H1 (cell line): Measurements from ENCODE around the gene KCNT1. TPM values are rescaled to one million over a fixed set of nuclear protein-coding genes. Genes with fewer than 3 reads are reported as not detected.

ENCODE experiments used
- CTCF ChIA-PET: fragments of 300-600 bp; sonication (Branson Sonifier 250); formaldehyde crosslinking; loops from one replicate; lab custom pipeline; 2021; ENCODE audit not compliant: partially characterized antibody; lab: Charles Lee
- POLR2A ChIA-PET: fragments of 300-600 bp; sonication (Branson Sonifier 250); formaldehyde crosslinking; loops from one replicate; lab custom pipeline; 2021; ENCODE audit warnings: inconsistent platforms; ENCODE audit not compliant: partially characterized antibody; lab: Charles Lee
- DNase-seq, 2 experiments: peaks; one replicate each; pipeline versions ENCODE4 v3.0.0 to v3.0.0-alpha.2; 2010 to 2022; ENCODE audit warnings: low spot score in 2 of 2, low read depth in 1 of 2, mixed read lengths in 1 of 2
- FAIRE-seq: peaks from 2 replicates; lab custom pipeline; 2011; peaks lifted over from hg19 to GRCh38; lab: Jason Lieb, UNC
- H2AFZ ChIP-seq: 2 replicates; pipeline ENCODE4 v1.8.1; 2012; ENCODE audit warnings: low read length, inconsistent platforms
- H2AK5ac ChIP-seq: 2 replicates; pipeline ENCODE4 v1.6.1; 2013; ENCODE audit warnings: low read depth, low read length
- H2BK120ac ChIP-seq: replicated peaks from 2 replicates; pipeline ENCODE3; 2013; ENCODE audit warnings: low read depth, low read length, inconsistent platforms
- H2BK12ac ChIP-seq: 2 replicates; pipeline ENCODE4 v1.6.1; 2013; ENCODE audit warnings: low read depth, low read length
- H2BK15ac ChIP-seq: 2 replicates; pipeline ENCODE4 v1.6.1; 2013; ENCODE audit warnings: low read length
- H2BK20ac ChIP-seq: 2 replicates; pipeline ENCODE4 v1.6.1; 2013; ENCODE audit warnings: low read length
- H2BK5ac ChIP-seq: 2 replicates; pipeline ENCODE4 v1.6.1; 2013; ENCODE audit warnings: low read depth, low read length
- H3K14ac ChIP-seq: 2 replicates; pipeline ENCODE4 v1.6.1; 2013; ENCODE audit warnings: inconsistent platforms; ENCODE audit not compliant: insufficient read length
- H3K18ac ChIP-seq: 2 replicates; pipeline ENCODE4 v1.6.1; 2013; ENCODE audit warnings: low read length; ENCODE audit errors: extremely low read depth
- H3K23ac ChIP-seq: 2 replicates; pipeline ENCODE4 v1.6.1; 2013; ENCODE audit warnings: inconsistent platforms; ENCODE audit not compliant: insufficient read length
- H3K23me2 ChIP-seq: 2 replicates; pipeline ENCODE4 v1.6.1; 2013; ENCODE audit warnings: low read depth, low read length
- H3K27ac ChIP-seq: 2 replicates; pipeline ENCODE4 v1.6.1; 2011; ENCODE audit warnings: low read depth, low read length, inconsistent platforms
- H3K27me3 ChIP-seq, 4 experiments: replicated peaks in 1 of 4; 1 replicate in 1 of 4; 2 replicates in 3 of 4; pipeline versions ENCODE4 v1.6.1 to v1.8.1; 2011 to 2013; ENCODE audit warnings: low read length in 3 of 4, mild to moderate bottlenecking in 3 of 4, inconsistent platforms in 2 of 4, mixed read lengths in 2 of 4, moderate library complexity in 1 of 4; ENCODE audit not compliant: control insufficient read depth in 3 of 4, insufficient read depth in 3 of 4; ENCODE audit errors: extremely low read depth in 1 of 4
- H3K36me3 ChIP-seq, 4 experiments: 2 replicates each; pipeline versions ENCODE4 v1.6.1 to v1.8.1; 2011 to 2013; ENCODE audit warnings: mild to moderate bottlenecking in 4 of 4, low read length in 3 of 4, moderate library complexity in 2 of 4, control low read depth in 1 of 4, inconsistent platforms in 1 of 4; ENCODE audit not compliant: insufficient read depth in 4 of 4, control insufficient read depth in 2 of 4
- H3K4ac ChIP-seq: replicated peaks from 2 replicates; pipeline ENCODE3; 2013; ENCODE audit warnings: low read length, low read depth, mixed read lengths, inconsistent platforms; ENCODE audit not compliant: insufficient read length
- H3K4me1 ChIP-seq, 4 experiments: replicated peaks in 1 of 4; 1 replicate in 1 of 4; 2 replicates in 3 of 4; pipeline versions ENCODE4 v1.6.1 to v1.8.1; 2011 to 2013; ENCODE audit warnings: low read length in 3 of 4, inconsistent platforms in 2 of 4, mixed read lengths in 1 of 4; ENCODE audit not compliant: insufficient read depth in 4 of 4, control insufficient read depth in 3 of 4
- H3K4me2 ChIP-seq, 2 experiments: 2 replicates each; pipeline versions ENCODE4 v1.6.1 to v1.8.1; 2011 to 2013; ENCODE audit warnings: low read depth in 2 of 2, low read length in 2 of 2, control low read depth in 1 of 2, inconsistent platforms in 1 of 2, mild to moderate bottlenecking in 1 of 2; ENCODE audit not compliant: insufficient read depth in 1 of 2
- H3K4me3 ChIP-seq, 4 experiments: fragments of 200-600, 300-600 bp in 1 of 4; sonication (generic), shearing (Covaris generic), sonication (Bioruptor Twin) in 1 of 4; 2 replicates each; pipeline versions ENCODE4 v1.5.1 to v1.8.1; 2011 to 2016; ENCODE audit warnings: low read length in 4 of 4, low read depth in 3 of 4, control low read depth in 2 of 4, inconsistent platforms in 2 of 4, mild to moderate bottlenecking in 2 of 4, mixed read lengths in 1 of 4, moderate library complexity in 1 of 4; ENCODE audit not compliant: insufficient read depth in 2 of 4; ENCODE audit errors: extremely low read depth in 1 of 4
- H3K56ac ChIP-seq: replicated peaks from 2 replicates; pipeline ENCODE3; 2013; ENCODE audit warnings: low read depth, mild to moderate bottlenecking, mixed read lengths, low read length, inconsistent platforms; ENCODE audit not compliant: insufficient read length
- H3K79me1 ChIP-seq: 2 replicates; pipeline ENCODE4 v1.6.1; 2013; ENCODE audit warnings: low read depth, low read length, control low read depth
- H3K79me2 ChIP-seq, 2 experiments: 2 replicates each; pipeline versions ENCODE4 v1.6.1 to v1.8.1; 2012 to 2013; ENCODE audit warnings: low read length in 2 of 2, mild to moderate bottlenecking in 2 of 2, inconsistent platforms in 1 of 2; ENCODE audit not compliant: insufficient read depth in 2 of 2, control insufficient read depth in 1 of 2
- H3K9ac ChIP-seq, 4 experiments: replicated peaks in 1 of 4; 1 replicate in 1 of 4; 2 replicates in 3 of 4; pipeline versions ENCODE4 v1.6.1 to v1.8.1; 2011 to 2013; ENCODE audit warnings: low read depth in 3 of 4, low read length in 3 of 4, control low read depth in 2 of 4, mild to moderate bottlenecking in 2 of 4, moderate library complexity in 2 of 4, inconsistent platforms in 1 of 4; ENCODE audit errors: extremely low read depth in 1 of 4
- H3K9me3 ChIP-seq, 2 experiments: 2 replicates each; pipeline versions ENCODE4 v1.6.1 to v1.8.1; 2012 to 2013; ENCODE audit warnings: mild to moderate bottlenecking in 2 of 2, moderate library complexity in 2 of 2, control low read depth in 1 of 2, inconsistent platforms in 1 of 2, low read depth in 1 of 2, low read length in 1 of 2, mixed read lengths in 1 of 2; ENCODE audit not compliant: insufficient read depth in 2 of 2
- H4K20me1 ChIP-seq, 2 experiments: replicated peaks in 1 of 2; 2 replicates each; pipeline versions ENCODE3 to v1.8.1; 2011 to 2013; ENCODE audit warnings: inconsistent platforms in 2 of 2, low read length in 2 of 2, mild to moderate bottlenecking in 1 of 2; ENCODE audit not compliant: insufficient read depth in 2 of 2, control insufficient read depth in 1 of 2
- H4K5ac ChIP-seq: 2 replicates; pipeline ENCODE4 v1.6.1; 2013; ENCODE audit warnings: low read length, low read depth, mixed read lengths, inconsistent platforms; ENCODE audit not compliant: insufficient read length
- H4K8ac ChIP-seq: 2 replicates; pipeline ENCODE4 v1.8.0; 2013; ENCODE audit warnings: mild to moderate bottlenecking, moderate library complexity, low read length, inconsistent platforms; ENCODE audit not compliant: insufficient read depth; ENCODE audit errors: extremely low read depth
- H4K91ac ChIP-seq: replicated peaks from 2 replicates; pipeline ENCODE3; 2013; ENCODE audit warnings: low read length, mixed read lengths, inconsistent platforms; ENCODE audit not compliant: insufficient read length
- CHD2 ChIP-seq: IDR thresholded peaks from 2 replicates; pipeline ENCODE4 v1.6.1; 2012; ENCODE audit warnings: low read length, improper control_type of control experiment
- E2F6 ChIP-seq: IDR thresholded peaks from 2 replicates; pipeline ENCODE4 v1.6.1; 2012; ENCODE audit warnings: inconsistent platforms
- HDAC2 ChIP-seq, 2 experiments: fragments of 300-600 bp in 1 of 2; sonication (generic) in 1 of 2; IDR thresholded peaks; 2 replicates each; pipeline ENCODE4 v1.6.1; 2011 to 2012; ENCODE audit warnings: low read depth in 2 of 2, low read length in 2 of 2, mild to moderate bottlenecking in 2 of 2, moderate library complexity in 2 of 2, borderline replicate concordance in 1 of 2, inconsistent platforms in 1 of 2
- JUN ChIP-seq: IDR thresholded peaks from 2 replicates; pipeline ENCODE4 v1.6.1; 2011; ENCODE audit warnings: low read depth, mild to moderate bottlenecking, improper control_type of control experiment, low read length
- KDM4A ChIP-seq: IDR thresholded peaks from one replicate; pipeline ENCODE4 v1.7.1; 2012; ENCODE audit warnings: low read depth, mild to moderate bottlenecking, moderate library complexity, low read length, inconsistent platforms; ENCODE audit not compliant: severe bottlenecking
- MAX ChIP-seq: IDR thresholded peaks from 2 replicates; pipeline ENCODE4 v1.6.1; 2012; ENCODE audit warnings: inconsistent platforms
- RNF2 ChIP-seq: fragments of 200-900, 300-1000 bp; sonication (generic); IDR thresholded peaks from 2 replicates; pipeline ENCODE4 v1.7.1; 2016; ENCODE audit warnings: borderline replicate concordance, low read depth, mild to moderate bottlenecking, antibody characterized with exemption, low read length; ENCODE audit not compliant: poor library complexity, severe bottlenecking; ENCODE audit errors: missing control alignments
- WGBS, 2 experiments: shearing (Covaris generic) in 1 of 2; methylation state at CpG; one replicate each; pipeline versions ENCODE4 v1.1.6 to v1.1.7; 2013 to 2015; ENCODE audit warnings: low lambda C conversion rate in 2 of 2, mixed read lengths in 2 of 2, inconsistent platforms in 1 of 2, low coverage in 1 of 2, missing lambda C conversion rate in 1 of 2; ENCODE audit not compliant: insufficient replicate concordance in 2 of 2, insufficient coverage in 1 of 2, insufficient read length in 1 of 2; ENCODE audit errors: extremely low coverage in 1 of 2, missing lambda C conversion rate in 1 of 2; 5-methylcytosine and 5-hydroxymethylcytosine counted together
- long read RNA-seq, 2 experiments: library from RNA in 1 of 2; library from capped mRNA in 1 of 2; stranded (forward); transcript quantifications; one replicate each; pipeline ENCODE4 v2.0.0, GENCODE V29; 2021; ENCODE audit warnings: inconsistent platforms in 1 of 2
- polyA minus RNA-seq, 3 experiments: library from RNA; depleted of rRNA, polyadenylated mRNA; stranded (reverse); fragments of >200 nt; gene quantifications; 1 replicate in 2 of 3; 2 replicates in 1 of 3; pipeline ENCODE4 v1.2.3, GENCODE V29; 2011
- polyA plus RNA-seq, 7 experiments: library from polyadenylated mRNA; depleted of rRNA in 3 of 7; stranded (reverse) in 5 of 7; unstranded in 2 of 7; fragments of >200 nt in 5 of 7; fragments of 200-250 nt in 2 of 7; gene quantifications; 1 replicate in 5 of 7; 2 replicates in 1 of 7; 4 replicates in 1 of 7; pipeline versions ENCODE4 v1.2.1 to v1.2.3, GENCODE V29; 2011 to 2013; ENCODE audit warnings: missing spikeins in 2 of 7, mixed read lengths in 2 of 7
- total RNA-seq: library from RNA; stranded (reverse); fragmentation: NEBNext Ultra II Directional; extraction: Animal tissue kit (Norgen Biotek cat#: 25700); gene quantifications from 2 replicates; pipeline ENCODE4 v1.2.1, GENCODE V29; 2021

KCNT1 gene
- 0.13 and 0.44 TPM in 2 replicates for total RNA-seq
- 0.20 and 0.35 TPM in 2 replicates for polyA plus RNA-seq (2011; rRNA removed)
- 0.19 TPM for polyA plus RNA-seq (2011; cell fraction: cytosol; rRNA removed)
- 1.4 TPM for polyA plus RNA-seq (2011; cell fraction: nucleus; rRNA removed)
- 0.17 to 0.41 TPM (median 0.29 TPM) in 4 replicates for polyA plus RNA-seq (2012, experiment 1 of 2)
- 0.28 TPM for polyA plus RNA-seq (2012, experiment 2 of 2)
- 0.10 TPM for polyA plus RNA-seq (2013, experiment 1 of 2)
- 0.07 TPM for polyA plus RNA-seq (2013, experiment 2 of 2)
- 0.32 and 0.66 TPM in 2 replicates for polyA minus RNA-seq (2011; rRNA and poly(A)+ RNA removed)
- not detected for polyA minus RNA-seq (2011; cell fraction: cytosol; rRNA and poly(A)+ RNA removed)
- polyA minus RNA-seq (2011; cell fraction: nucleus; rRNA and poly(A)+ RNA removed), result 0.30 TPM
- long read RNA-seq, experiment 1, result 0 reads
- long read RNA-seq, experiment 2, result 0 reads

- Histone ChIP-seq H2AFZ (no peak within 1 kb of the TSS; the same call in 1 of the 2 replicates), H3K23ac (no peak within 1 kb of the TSS), H4K5ac (peak within 1 kb of the TSS; percentile 10), H3K18ac (no peak within 1 kb of the TSS; the same call in 1 of the 2 replicates), H3K27ac (no peak within 1 kb of the TSS), H3K4ac (no peak within 1 kb of the TSS), H3K79me1 (no peaks in the 10 kb centered on the region), H3K4me2 (peak within 1 kb of the TSS; percentile 40 to 69), H3K23me2 (peaks cover 3% of the 10 kb centered on the region; the same call in 1 of the 2 replicates), H2BK15ac (no peak within 1 kb of the TSS), H4K20me1 (peaks cover 0 to 2% of the 10 kb centered on the region in 2 experiments), H3K14ac (no peak within 1 kb of the TSS), H3K9ac (no peak within 1 kb of the TSS; a peak in 1 of 7 replicates), H4K91ac (no peak within 1 kb of the TSS), H3K56ac (no peak within 1 kb of the TSS), H3K9me3 (no peaks in the 10 kb centered on the region), H2BK20ac (no peak within 1 kb of the TSS), H3K27me3 (peaks cover 0 to 14% (median 4%) of the 10 kb centered on the region in 4 experiments; a peak in 4 of 7 replicates), H3K4me1 (peaks cover 0 to 15% (median under 1%) of the 10 kb centered on the region in 4 experiments; a peak in 2 of 7 replicates), H2AK5ac (no peak within 1 kb of the TSS), H4K8ac (peak within 1 kb of the TSS; percentile 62), H3K36me3 (no peaks in the 10 kb centered on the region), H2BK5ac (no peak within 1 kb of the TSS), H2BK12ac (0 out of 2 replicates have a peak within 1 kb of the TSS, but pooled peaks have one; percentile 17), H3K4me3 (peak within 1 kb of the TSS; percentile 30 to 62 (median 34); a peak in 6 of 8 replicates), H2BK120ac (no peak within 1 kb of the TSS), H3K79me2 (no peaks in the 10 kb centered on the region)
- WGBS, 2 experiments, result 68% methylated on average over 11 of the region's 66 CpGs; no CpG with 5 or more reads in 1 of the 2 experiments
- FAIRE-seq (no peak), DNase-seq (peak in 1 of 2 experiments; percentile 96)
- CTCF ChIA-PET, result interaction anchor here (0.7 to 3.2 kb wide), 14 partner anchors 9 to 124 kb away, joined by 3 to 21 read pairs (median 4); partner anchors contain the start of gene LCN9
- POLR2A ChIA-PET, result no interaction called here
- TF ChIP-seq E2F6 (peak; percentile 27; the same call in 1 of the 2 replicates), KDM4A (peak; percentile 66), HDAC2 (IDR thresholded peaks at IDR 0.05; ENCODE audit: borderline replicate concordance in 1 of 2, low read depth in 2 of 2, low read length in 2 of 2) (0 out of 4 replicates have a peak, but pooled peaks of 1 of the 2 experiments have one; percentile 30), CHD2 (no peak), JUN (no peak), MAX (peak; percentile 27; the same call in 1 of the 2 replicates), RNF2 (no peak)
Observed at GRCh38 chr9:135701959-135702721, at the start of gene KCNT1. TSS of gene KCNT1 (plus strand) at chr9:135702185. CDS start at chr9:135702259, 74 bp downstream.
